ENCODE data around the gene VEZF1. TPM values are rescaled to one million over a fixed set of nuclear protein-coding genes. Genes with fewer than 3 reads are reported as not detected.
A peak's percentile ranks its signal among the peaks of the same experiment; 100 is the strongest.

The VEZF1 gene
- total RNA-seq, 4 donors from 2014 or later = 44.0 to 65.1 (median 50.1) TPM

GRCh38 chr17:58005728-58006559 is 17.9 kb upstream of the VEZF1 start:
- intact Hi-C loops (cut with DNase I; ENCODE audit: low total_unique reads) (loop anchor here (5.0 to 10.0 kb wide), 2 partner anchors 76 to 109 kb away; partner anchors contain the start of gene DYNLL2), in situ Hi-C loops (cut with MboI; ENCODE audit: low pct_ligation_motif_present in 1 of 4, low pct_unique_long_range_greater_than_20kb in 1 of 4, low sequenced_read_pairs in 3 of 4) (no loop called here)
- Histone ChIP-seq H3K9me3 (no peaks in the 10 kb centered on the region), H3K27ac (peak overlapping the region; percentile 96 to 98 (median 96)), H3K4me3 (peak overlapping the region; percentile 63 to 82 (median 74)), H3K4me1 (peaks cover 19 to 53% (median 38%) of the 10 kb centered on the region in 4 donors), H3K27me3 (no peaks in the 10 kb centered on the region), H3K36me3 (peaks cover 0 to 34% (median 13%) of the 10 kb centered on the region in 4 donors)
- WGBS, 2 donors (ENCODE audit: low coverage in 1 of 2) = 0 to 2% methylated on average over 6 to 29 of the region's 36 CpGs
- TF ChIP-seq POLR2A (IDR thresholded peaks at IDR 0.05) = no peak
- no peak for TF ChIP-seq CTCF (IDR thresholded peaks at IDR 0.05)
- TF ChIP-seq POLR2AphosphoS5 (IDR thresholded peaks at IDR 0.05) = no peak
- TF ChIP-seq EP300 (IDR thresholded peaks at IDR 0.05; ENCODE audit: low read depth) = no peak
- DNase-seq = no peak

- Histone ChIP-seq H3K36me3 (peaks cover 0 to 39% (median 14%) of the 10 kb centered on the region in 4 donors), H3K4me1 (peaks cover 21 to 53% (median 38%) of the 10 kb centered on the region in 4 donors), H3K27me3 (no peaks in the 10 kb centered on the region), H3K27ac (peak overlapping the region; percentile 96 to 98 (median 96)), H3K4me3 (peak overlapping the region in 3 of 4 donors; percentile 63 to 82 (median 72)), H3K9me3 (no peaks in the 10 kb centered on the region)
- in situ Hi-C loops (cut with MboI; ENCODE audit: low pct_ligation_motif_present in 1 of 4, low pct_unique_long_range_greater_than_20kb in 1 of 4, low sequenced_read_pairs in 3 of 4) = no loop called here
- TF ChIP-seq CTCF (IDR thresholded peaks at IDR 0.05) (no peak), EP300 (IDR thresholded peaks at IDR 0.05; ENCODE audit: low read depth) (no peak), POLR2AphosphoS5 (IDR thresholded peaks at IDR 0.05) (no peak), POLR2A (IDR thresholded peaks at IDR 0.05) (no peak)
- no peak for DNase-seq
- WGBS, 2 donors (ENCODE audit: low coverage in 1 of 2) = 24 to 26% methylated on average over 10 to 12 of the region's 12 CpGs
- intact Hi-C loops (cut with DNase I; ENCODE audit: low total_unique reads) = loop anchor here (5.0 to 10.0 kb wide), 2 partner anchors 77 to 110 kb away; partner anchors contain the start of gene DYNLL2
Measured at GRCh38 chr17:58005031-58005727, 17.1 kb upstream of the VEZF1 start.

GRCh38 chr17:58004060-58004459 is 16.0 kb upstream of the VEZF1 start:
- H3K27me3 ChIP-seq = no peaks in the 10 kb centered on the region
- in situ Hi-C loops (cut with MboI; ENCODE audit: low pct_ligation_motif_present in 1 of 4, low pct_unique_long_range_greater_than_20kb in 1 of 4, low sequenced_read_pairs in 3 of 4) (no loop called here), intact Hi-C loops (cut with DNase I; ENCODE audit: low total_unique reads) (loop anchor here (10.0 kb wide), 1 partner anchor 111 kb away; no protein-coding TSS in a partner anchor)
- TF ChIP-seq EP300 (IDR thresholded peaks at IDR 0.05; ENCODE audit: low read depth) (no peak), POLR2AphosphoS5 (IDR thresholded peaks at IDR 0.05) (no peak), CTCF (IDR thresholded peaks at IDR 0.05) (no peak), POLR2A (IDR thresholded peaks at IDR 0.05) (no peak)
- H3K9me3 ChIP-seq = no peaks in the 10 kb centered on the region
- peaks cover 21 to 57% (median 38%) of the 10 kb centered on the region in 4 donors for H3K4me1 ChIP-seq
- peaks cover 0 to 39% (median 14%) of the 10 kb centered on the region in 4 donors for H3K36me3 ChIP-seq
- no peak overlapping the region for H3K27ac ChIP-seq
- no peak overlapping the region for H3K4me3 ChIP-seq
- no peak for DNase-seq
- 65 to 73% methylated on average over 3 of the region's 3 CpGs for WGBS, 2 donors (ENCODE audit: low coverage in 1 of 2)

GRCh38 chr17:58002973-58003372 is 14.9 kb upstream of the VEZF1 start:
- peaks cover 0 to 39% (median 14%) of the 10 kb centered on the region in 4 donors for H3K36me3 ChIP-seq
- intact Hi-C loops (cut with DNase I; ENCODE audit: low total_unique reads) = loop anchor here (10.0 kb wide), 1 partner anchor 112 kb away; no protein-coding TSS in a partner anchor
- H3K27ac ChIP-seq = no peak overlapping the region

More at GRCh38 chr17:58002973-58003372, 14.9 kb upstream of the VEZF1 start:
- no peaks in the 10 kb centered on the region for H3K27me3 ChIP-seq
- 77 to 78% methylated on average over 2 of the region's 2 CpGs for WGBS, 2 donors (ENCODE audit: low coverage in 1 of 2)
- in situ Hi-C loops (cut with MboI; ENCODE audit: low pct_ligation_motif_present in 1 of 4, low pct_unique_long_range_greater_than_20kb in 1 of 4, low sequenced_read_pairs in 3 of 4) = no loop called here
- peaks cover 21 to 51% (median 33%) of the 10 kb centered on the region in 4 donors for H3K4me1 ChIP-seq
- DNase-seq = no peak
- no peak overlapping the region for H3K4me3 ChIP-seq
- TF ChIP-seq CTCF (IDR thresholded peaks at IDR 0.05) = no peak
- no peak for TF ChIP-seq POLR2A (IDR thresholded peaks at IDR 0.05)
- no peak for TF ChIP-seq EP300 (IDR thresholded peaks at IDR 0.05; ENCODE audit: low read depth)
- H3K9me3 ChIP-seq = no peaks in the 10 kb centered on the region

Measured in transverse colon (tissue), 4 donors.